HG03558 (cell line): ENCODE measurements around the gene USP12.
A peak's percentile ranks its signal among the peaks of the same experiment; 100 is the strongest.
"Not testable (repeated sequence)": the region's sequence is repeated elsewhere in the genome, so short reads cannot be mapped to it uniquely, and the experiment has no call there.

ENCODE experiments used
- ATAC-seq: cut with Tn5 transposase; IDR thresholded peaks from one replicate; pipeline ENCODE4 v1.9.1; 2021; ENCODE audit warnings: moderate number of reproducible peaks; ENCODE audit not compliant: unreplicated experiment; ENCODE audit errors: extremely low read depth

Gene USP12

GRCh38 chr13:27126859-27127258 is 44.8 kb downstream of the USP12 start:
- ATAC-seq = no peak

GRCh38 chr13:27125357-27126282 is 46.0 kb downstream of the USP12 start:
- no peak for ATAC-seq

- ATAC-seq = no peak
Observed at GRCh38 chr13:27124571-27124970, 47.0 kb downstream of the USP12 start.

GRCh38 chr13:27123445-27123844 is 48.2 kb downstream of the USP12 start:
- not testable (repeated sequence) for ATAC-seq

- ATAC-seq = no peak
Observed at GRCh38 chr13:27122036-27122435, 49.6 kb downstream of the USP12 start.

GRCh38 chr13:27120811-27121210 is 50.8 kb downstream of the USP12 start:
- no peak for ATAC-seq

- ATAC-seq = no peak
Observed at GRCh38 chr13:27120011-27120410, 51.6 kb downstream of the USP12 start.

GRCh38 chr13:27118428-27119054 is 53.1 kb downstream of the USP12 start:
- ATAC-seq = no peak

GRCh38 chr13:27117952-27118351 is 53.7 kb downstream of the USP12 start:
- no peak for ATAC-seq

- no peak for ATAC-seq
Observed at GRCh38 chr13:27117158-27117557, 54.5 kb downstream of the USP12 start.

- no peak for ATAC-seq
Observed at GRCh38 chr13:27113436-27113835, 58.2 kb downstream of the USP12 start.

GRCh38 chr13:27112006-27112405 is 59.6 kb downstream of the USP12 start:
- ATAC-seq = peak; percentile 64

GRCh38 chr13:27110056-27110746 is 61.4 kb downstream of the USP12 start:
- no peak for ATAC-seq

- ATAC-seq = no peak
Observed at GRCh38 chr13:27106144-27106543, 65.5 kb downstream of the USP12 start.

GRCh38 chr13:27104606-27105005 is 67.0 kb downstream of the USP12 start:
- ATAC-seq = no peak

GRCh38 chr13:27101847-27102246 is 69.8 kb downstream of the USP12 start:
- ATAC-seq = no peak

- no peak for ATAC-seq
Observed at GRCh38 chr13:27101289-27101688, 70.3 kb downstream of the USP12 start.

- no peak for ATAC-seq
Observed at GRCh38 chr13:27097691-27098090, 73.9 kb downstream of the USP12 start.

GRCh38 chr13:27091451-27091850 is 80.2 kb downstream of the USP12 start:
- ATAC-seq = no peak

GRCh38 chr13:27088619-27089018 is 83.0 kb downstream of the USP12 start:
- no peak for ATAC-seq
